A549 (cell line): ENCODE data around the gene USP25. TPM values are rescaled to one million over a fixed set of nuclear protein-coding genes. Genes with fewer than 3 reads are reported as not detected.

Experiments used
- ATAC-seq, 2 experiments: fragments of 200-7000 bp in 1 of 2; fragments of >200 bp in 1 of 2; cut with Nextera tagmentation in 1 of 2; cut with Tn5 transposase in 1 of 2; 3 replicates each; pipeline versions ENCODE4 v1.8.0 to v1.9.1; 2018 to 2020; ENCODE audit warnings: mild to moderate bottlenecking in 1 of 2, moderate library complexity in 1 of 2
- CTCF ChIA-PET: fragments of 300-600 bp; sonication (Branson Sonifier 250); formaldehyde crosslinking; extraction: SDS; loops from one replicate; lab custom pipeline; 2021; ENCODE audit warnings: antibody characterized with exemption, inconsistent platforms; lab: Yijun Ruan, JAX
- POLR2A ChIA-PET: fragments of 350-600 bp; formaldehyde crosslinking; extraction: SDS; loops from one replicate; lab custom pipeline; 2021; ENCODE audit warnings: antibody characterized with exemption, inconsistent platforms; lab: Yijun Ruan, JAX
- DNase-seq, 2 experiments: peaks; one replicate each; pipeline versions ENCODE4 v3.0.0 to v3.0.0-alpha.2; 2011 to 2016; ENCODE audit warnings: low read depth in 1 of 2, low spot score in 1 of 2
- FAIRE-seq: peaks from 2 replicates; lab custom pipeline; 2011; peaks lifted over from hg19 to GRCh38; lab: Jason Lieb, UNC
- H3K27ac ChIP-seq, 2 experiments: fragments of >200 bp; sonication (Bioruptor Twin); formaldehyde crosslinking; 3 replicates each; pipeline ENCODE4 v1.5.1; 2016 to 2017
- H3K4me1 ChIP-seq: fragments of >200 bp; sonication (Bioruptor Twin); formaldehyde crosslinking; 3 replicates; pipeline ENCODE4 v1.6.1; 2016
- H3K4me2 ChIP-seq: fragments of >200 bp; sonication (Bioruptor Twin); formaldehyde crosslinking; 3 replicates; pipeline ENCODE4 v1.6.1; 2016
- H3K4me3 ChIP-seq: fragments of >200 bp; sonication (Bioruptor Twin); formaldehyde crosslinking; 3 replicates; pipeline ENCODE4 v1.5.1; 2016
- H3K9me3 ChIP-seq: fragments of >200 bp; sonication (Bioruptor Twin); formaldehyde crosslinking; 3 replicates; pipeline ENCODE4 v1.6.1; 2016
- BHLHE40 ChIP-seq: IDR thresholded peaks from 2 replicates; pipeline ENCODE4 v1.6.1; 2012; ENCODE audit warnings: low read depth, low read length, inconsistent platforms
- CBX2 ChIP-seq: fragments of 200-600 bp; sonication (generic); IDR thresholded peaks from 2 replicates; pipeline ENCODE4 v1.6.1; 2016; ENCODE audit warnings: low read depth, mild to moderate bottlenecking, borderline replicate concordance
- CBX8 ChIP-seq: fragments of 200-600 bp; sonication (generic); IDR thresholded peaks from 2 replicates; pipeline ENCODE4 v1.6.1; 2016
- CTCF ChIP-seq: fragments of >200 bp; sonication (Bioruptor Twin); formaldehyde crosslinking; IDR thresholded peaks from 3 replicates; pipeline ENCODE4 v1.5.1; 2016
- EHF ChIP-seq: fragments of 250-450 bp; sonication (Bioruptor Pico); IDR thresholded peaks from 2 replicates; pipeline ENCODE4 v1.5.0; 2020; ENCODE audit warnings: mild to moderate bottlenecking
- ELK1 ChIP-seq: fragments of 150-350 bp; IDR thresholded peaks from 2 replicates; pipeline ENCODE4 v1.6.1; 2014; ENCODE audit warnings: low read depth, mild to moderate bottlenecking, low read length
- FOXS1 ChIP-seq: fragments of 250-450 bp; sonication (Bioruptor Pico); IDR thresholded peaks from 2 replicates; pipeline ENCODE4 v1.5.0; 2020; ENCODE audit warnings: mild to moderate bottlenecking, moderate library complexity
- HES2 ChIP-seq: fragments of >200 bp; sonication (Bioruptor Twin); formaldehyde crosslinking; IDR thresholded peaks from 2 replicates; pipeline ENCODE4 v1.6.1; 2016
- HEYL ChIP-seq: fragments of 250-450 bp; sonication (Bioruptor Pico); IDR thresholded peaks from 2 replicates; pipeline ENCODE4 v1.8.0; 2021; ENCODE audit warnings: mild to moderate bottlenecking, moderate library complexity
- KDM1A ChIP-seq: fragments of 200-600 bp; sonication (generic); IDR thresholded peaks from 2 replicates; pipeline ENCODE4 v1.6.1; 2016; ENCODE audit warnings: low read depth, mild to moderate bottlenecking
- MAFK ChIP-seq: fragments of 450-650 bp; IDR thresholded peaks from 2 replicates; pipeline ENCODE4 v1.6.1; 2014; ENCODE audit not compliant: partially characterized antibody
- MAX ChIP-seq: IDR thresholded peaks from 2 replicates; pipeline ENCODE4 v1.6.1; 2012
- PBX3 ChIP-seq: IDR thresholded peaks from 2 replicates; pipeline ENCODE4 v1.6.1; 2012
- PHF8 ChIP-seq: fragments of 200-600 bp; sonication (generic); IDR thresholded peaks from 2 replicates; pipeline ENCODE4 v1.6.1; 2016; ENCODE audit warnings: low read depth, mild to moderate bottlenecking, antibody characterized with exemption, moderate library complexity, borderline replicate concordance
- POLR2A ChIP-seq: IDR thresholded peaks from 2 replicates; pipeline ENCODE4 v1.6.1; 2012; ENCODE audit warnings: mild to moderate bottlenecking, low read length
- POLR2AphosphoS2 ChIP-seq: conservative IDR thresholded peaks from 2 replicates; pipeline ENCODE4 v1.6.1; 2012; ENCODE audit warnings: low read length, improper control_type of control experiment, inconsistent platforms
- RARB ChIP-seq: fragments of 250-450 bp; sonication (Bioruptor Pico); IDR thresholded peaks from 2 replicates; pipeline ENCODE4 v1.8.0; 2021; ENCODE audit warnings: mild to moderate bottlenecking, moderate library complexity
- RFX5 ChIP-seq: fragments of 450-650 bp; IDR thresholded peaks from 2 replicates; pipeline ENCODE4 v1.7.1; 2014; ENCODE audit warnings: antibody characterized with exemption, mild to moderate bottlenecking, moderate library complexity
- USF2 ChIP-seq: fragments of 450-650 bp; IDR thresholded peaks from 2 replicates; pipeline ENCODE4 v1.6.1; 2014; ENCODE audit warnings: antibody characterized with exemption
- WGBS: methylation state at CpG from one replicate; pipeline ENCODE4 v1.1.6; 2017; ENCODE audit errors: missing lambda C conversion rate; 5-methylcytosine and 5-hydroxymethylcytosine counted together
- polyA plus RNA-seq, 4 experiments: library from polyadenylated mRNA; depleted of rRNA in 3 of 4; stranded (reverse); fragments of >200 nt; fragmentation: RNase III in 1 of 4; extraction: RNeasy Plus Mini Kit Qiagen cat#74134 plus additional on column Dnase treatment in 1 of 4; gene quantifications; 2 replicates in 3 of 4; 3 replicates in 1 of 4; pipeline ENCODE4 v1.2.3, GENCODE V29; 2011 to 2017

USP25 gene
- polyA plus RNA-seq, 2 of the 4 experiments (the other 2 are of a cell fraction) = 15.3 to 33.5 TPM

GRCh38 chr21:15751546-15751945 lies 21.8 kb downstream of the USP25 start:
- no peak for FAIRE-seq
- POLR2A ChIA-PET = no interaction called here

GRCh38 chr21:15752763-15753407 lies 23.1 kb downstream of the USP25 start:
- peaks cover 27% of the 10 kb centered on the region for H3K9me3 ChIP-seq
- H3K4me2 ChIP-seq = peak overlapping the region; percentile 69
- peaks cover 49% of the 10 kb centered on the region for H3K4me1 ChIP-seq
- POLR2A ChIA-PET = no interaction called here
- TF ChIP-seq USF2 (peak; percentile 38), CBX8 (no peak), POLR2AphosphoS2 (no peak), EHF (CRISPR knock-in tag) (no peak), MAFK (no peak), RARB (no peak)
- TF ChIP-seq, all 56 proteins: peak for 1
- FAIRE-seq (no peak), ATAC-seq (0 out of 6 replicates have a peak, but pooled peaks of 1 of the 2 experiments have one; percentile 27), DNase-seq (no peak)
- 83% methylated on average over 3 of the region's 3 CpGs for WGBS
- CTCF ChIA-PET = no interaction called here
- Histone ChIP-seq H3K27ac (peak overlapping the region; percentile 79 to 86), H3K4me3 (no peak overlapping the region)

More at GRCh38 chr21:15751546-15751945, 21.8 kb downstream of the USP25 start:
- no peak for DNase-seq
- H3K9me3 ChIP-seq = peaks cover 16% of the 10 kb centered on the region
- no peak overlapping the region for H3K4me3 ChIP-seq
- no peak for ATAC-seq
- H3K4me2 ChIP-seq = no peak overlapping the region
- TF ChIP-seq BHLHE40 (no peak), HEYL (CRISPR knock-in tag) (no peak), CBX8 (no peak), ELK1 (no peak), MAFK (no peak), PBX3 (no peak), PHF8 (no peak), POLR2AphosphoS2 (no peak), HES2 (no peak), KDM1A (no peak), CBX2 (no peak), EHF (CRISPR knock-in tag) (no peak), FOXS1 (no peak), MAX (no peak), CTCF (no peak), RFX5 (no peak), POLR2A (no peak)
- peaks cover 54% of the 10 kb centered on the region for H3K4me1 ChIP-seq
- CTCF ChIA-PET = interaction anchor here (1.7 kb wide), 1 partner anchor 75 kb away, joined by 3 read pairs; no protein-coding TSS in a partner anchor
- no peak overlapping the region for H3K27ac ChIP-seq
